ENCODE data around the gene ATP5F1E. TPM values are rescaled to one million over a fixed set of nuclear protein-coding genes. Genes with fewer than 3 reads are reported as not detected.
A peak's percentile ranks its signal among the peaks of the same experiment; 100 is the strongest.

The ATP5F1E gene
- total and polyA plus RNA-seq, 2 donors (not counting 3 experiments of a cell fraction or from before 2014, with no cell fraction given), result 29.0 to 107 TPM

GRCh38 chr20:59032713-59033059 is 551 bp upstream of the ATP5F1E start:
- intact Hi-C loops (cut with micrococcal nuclease), result loop anchor here (1.0 to 5.0 kb wide), 7 partner anchors 10 to 141 kb away; partner anchors contain the start of genes NELFCD and PRELID3B
- BruUV-seq (replicated peaks), result TSS peak; percentile 98
- Histone ChIP-seq H4K20me1 (replicated peaks; ENCODE audit: control insufficient read depth, extremely low read depth, insufficient read depth, low read length) (no peaks in the 10 kb centered on the region), H3K9ac (replicated peaks; ENCODE audit: extremely low read depth, insufficient read depth, low read length) (peak overlapping the region; percentile 82), H3K4me3 (replicated peaks in 1 of 3; ENCODE audit: insufficient read depth in 1 of 3, low read depth in 1 of 3, low read length in 3 of 3) (peak overlapping the region; percentile 63 to 76 (median 76)), H3K4me1 (ENCODE audit: control insufficient read depth, extremely low read depth, insufficient read depth, low read length) (peaks cover 40% of the 10 kb centered on the region), H3K4me2 (ENCODE audit: insufficient read depth, low read length) (peak overlapping the region; percentile 88), H3K27ac (ENCODE audit: insufficient read depth, low read depth, low read length) (peak overlapping the region; percentile 79), H2AFZ (ENCODE audit: low read depth, low read length) (peak overlapping the region; percentile 64), H3K9me1 (replicated peaks; ENCODE audit: control insufficient read depth, extremely low read depth, insufficient read depth, low read length) (no peaks in the 10 kb centered on the region), H3K36me3 (ENCODE audit: control insufficient read depth in 2 of 2, extremely low read depth in 1 of 2, insufficient read depth in 2 of 2, low read length in 2 of 2) (peaks cover 17 to 33% of the 10 kb centered on the region in 2 experiments), H3K27me3 (ENCODE audit: control insufficient read depth in 2 of 2, insufficient read depth in 2 of 2, low read length in 2 of 2) (no peaks in the 10 kb centered on the region), H3K9me3 (replicated peaks; ENCODE audit: control insufficient read depth, insufficient read depth, low read length) (no peaks in the 10 kb centered on the region), H3K79me2 (ENCODE audit: control insufficient read depth, insufficient read depth, low read length) (peaks cover 46% of the 10 kb centered on the region)
- TF ChIP-seq CTCF (IDR thresholded peaks at IDR 0.05; ENCODE audit: extremely low read depth in 1 of 2, insufficient read depth in 1 of 2, low read depth in 1 of 2, low read length in 2 of 2) (no peak), POLR2AphosphoS5 (IDR thresholded peaks at IDR 0.05; ENCODE audit: insufficient read depth, low read depth, low read length) (no peak), MYC (IDR thresholded peaks at IDR 0.05; ENCODE audit: low read depth, low read length) (no peak), POLR2A (IDR thresholded peaks at IDR 0.05; ENCODE audit: low read depth, low read length) (no peak), FOS (IDR thresholded peaks at IDR 0.05; ENCODE audit: borderline replicate concordance, insufficient read depth, low read length) (no peak), JUN (IDR thresholded peaks at IDR 0.05; ENCODE audit: borderline replicate concordance, insufficient read depth, insufficient read length, low read depth) (no peak), MAX (IDR thresholded peaks at IDR 0.05; ENCODE audit: insufficient read depth, insufficient read length) (no peak), EZH2 (IDR thresholded peaks at IDR 0.05; ENCODE audit: borderline replicate concordance, low read depth, low read length, severe bottlenecking) (no peak), GATA2 (IDR thresholded peaks at IDR 0.05; ENCODE audit: insufficient read depth, insufficient read length, low read depth, low read length) (no peak)
- dilution Hi-C loops (cut with MboI; ENCODE audit: extremely low pct_ligation_motif_present, low sequenced_read_pairs), result no loop called here
- ChIA-PET CTCF (interaction anchor here (0.8 to 2.2 kb wide), 16 partner anchors 8 to 189 kb away, joined by 3 to 10 read pairs (median 6); no protein-coding TSS in a partner anchor), POLR2A (interaction anchor here (0.8 to 1.5 kb wide), 9 partner anchors 8 to 144 kb away, joined by 3 to 13 read pairs (median 4); partner anchors contain the start of gene PRELID3B)
- FAIRE-seq (peak; percentile 50), DNase-seq (ENCODE audit: low read depth, low spot score) (no peak)

Measured in endothelial cell of umbilical vein (primary cell).